HG02981 (cell line): Measurements from ENCODE around the gene CYBC1.

ENCODE experiments used
- ATAC-seq: cut with Tn5 transposase; IDR thresholded peaks from one replicate; pipeline ENCODE4 v1.9.1; 2021; ENCODE audit warnings: mild to moderate bottlenecking, moderate library complexity; ENCODE audit not compliant: unreplicated experiment

Gene CYBC1

GRCh38 chr17:82450357-82451106, at the start of gene CYBC1:
TSS of gene CYBC1 (minus strand) at chr17:82450752. CDS start at chr17:82449254, 1,498 bp downstream.
- peak; percentile 56 for ATAC-seq

- no peak for ATAC-seq
Measured at GRCh38 chr17:82497483-82498405, 47.2 kb upstream of the CYBC1 start.

- peak; percentile 48 for ATAC-seq
Measured at GRCh38 chr17:82496529-82497434, 46.2 kb upstream of the CYBC1 start.

GRCh38 chr17:82495844-82496528, 45.4 kb upstream of the CYBC1 start:
- no peak for ATAC-seq

GRCh38 chr17:82494236-82495055, 43.9 kb upstream of the CYBC1 start:
- ATAC-seq: peak; percentile 53

- no peak for ATAC-seq
Measured at GRCh38 chr17:82493226-82493781, 42.8 kb upstream of the CYBC1 start.

GRCh38 chr17:82492643-82493225, 42.2 kb upstream of the CYBC1 start:
- ATAC-seq: no peak

GRCh38 chr17:82491533-82491932, 41.0 kb upstream of the CYBC1 start:
- ATAC-seq: no peak

- ATAC-seq: no peak
Measured at GRCh38 chr17:82491196-82491530, 40.6 kb upstream of the CYBC1 start.

GRCh38 chr17:82490512-82491195, 40.1 kb upstream of the CYBC1 start:
- ATAC-seq: no peak

- no peak for ATAC-seq
Measured at GRCh38 chr17:82489851-82490511, 39.4 kb upstream of the CYBC1 start.

GRCh38 chr17:82489117-82489516, 38.6 kb upstream of the CYBC1 start:
- ATAC-seq: no peak

GRCh38 chr17:82487910-82488309, 37.4 kb upstream of the CYBC1 start:
- no peak for ATAC-seq

GRCh38 chr17:82486231-82487094, 35.9 kb upstream of the CYBC1 start:
- ATAC-seq: no peak

- ATAC-seq: no peak
Measured at GRCh38 chr17:82483836-82484235, 33.3 kb upstream of the CYBC1 start.

- no peak for ATAC-seq
Measured at GRCh38 chr17:82483204-82483660, 32.7 kb upstream of the CYBC1 start.

GRCh38 chr17:82480318-82480717, 29.8 kb upstream of the CYBC1 start:
- ATAC-seq: no peak
